Stimulated activated CD4-positive, alpha-beta T cell treated with anti-CD3 and anti-CD28 coated beads, TNF-alpha, amount 100 ng/mL, for 1 hour (primary cell): ENCODE data around the gene TOE1.

Experiments
- DNase-seq, 3 donors: peaks; one replicate each; pipeline ENCODE4 v3.0.0-alpha.2; 2020; ENCODE audit warnings: low read depth in 3 of 3, low spot score in 1 of 3

The TOE1 gene

DNA sequence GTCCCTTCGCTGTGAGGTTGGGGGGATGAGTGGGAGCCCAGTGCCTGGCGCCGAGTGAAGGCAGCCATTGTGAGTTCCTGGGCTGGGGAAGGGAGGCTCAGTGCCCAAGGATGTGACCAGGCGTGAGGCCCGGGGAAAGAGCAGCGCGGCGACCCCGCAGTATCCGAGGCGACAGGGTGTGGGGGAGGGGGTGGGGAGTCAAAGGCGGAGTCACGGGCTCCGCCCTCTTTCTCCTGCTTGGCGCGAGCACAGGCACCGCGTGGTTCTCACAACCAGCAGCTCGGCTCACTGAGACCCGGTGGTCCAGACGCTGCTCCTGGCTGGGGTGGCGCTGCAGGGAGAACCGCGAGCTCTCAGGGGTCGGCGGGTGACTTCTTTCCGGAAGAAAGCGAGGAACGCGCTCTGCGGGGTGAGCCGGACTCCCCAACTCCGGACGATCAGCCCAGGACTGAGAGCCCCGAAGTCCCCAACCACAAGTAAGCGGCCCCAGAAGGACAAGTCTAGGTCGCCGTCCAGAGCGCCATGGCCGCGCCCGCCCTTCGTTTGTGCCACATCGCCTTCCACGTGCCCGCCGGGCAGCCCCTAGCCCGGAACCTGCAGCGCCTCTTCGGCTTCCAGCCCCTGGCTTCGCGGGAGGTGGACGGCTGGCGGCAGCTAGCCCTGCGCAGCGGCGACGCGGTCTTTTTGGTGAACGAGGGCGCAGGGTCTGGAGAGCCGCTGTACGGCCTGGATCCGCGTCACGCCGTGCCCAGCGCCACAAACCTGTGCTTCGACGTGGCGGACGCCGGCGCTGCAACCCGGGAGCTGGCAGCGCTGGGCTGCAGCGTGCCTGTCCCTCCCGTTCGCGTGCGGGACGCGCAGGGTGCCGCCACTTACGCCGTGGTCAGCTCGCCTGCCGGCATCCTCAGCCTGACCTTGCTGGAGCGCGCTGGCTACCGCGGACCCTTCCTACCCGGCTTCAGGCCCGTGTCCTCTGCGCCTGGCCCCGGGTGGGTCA is 13.0 kb upstream of the TOE1 start, which contains the start of gene HPDL:
TSS of gene HPDL (plus strand) at position 269 of the 997 bp plus-strand sequence. CDS start at position 523, 254 bp downstream.
- DNase-seq = peak in 1 of 3 donors; percentile 68

DNA sequence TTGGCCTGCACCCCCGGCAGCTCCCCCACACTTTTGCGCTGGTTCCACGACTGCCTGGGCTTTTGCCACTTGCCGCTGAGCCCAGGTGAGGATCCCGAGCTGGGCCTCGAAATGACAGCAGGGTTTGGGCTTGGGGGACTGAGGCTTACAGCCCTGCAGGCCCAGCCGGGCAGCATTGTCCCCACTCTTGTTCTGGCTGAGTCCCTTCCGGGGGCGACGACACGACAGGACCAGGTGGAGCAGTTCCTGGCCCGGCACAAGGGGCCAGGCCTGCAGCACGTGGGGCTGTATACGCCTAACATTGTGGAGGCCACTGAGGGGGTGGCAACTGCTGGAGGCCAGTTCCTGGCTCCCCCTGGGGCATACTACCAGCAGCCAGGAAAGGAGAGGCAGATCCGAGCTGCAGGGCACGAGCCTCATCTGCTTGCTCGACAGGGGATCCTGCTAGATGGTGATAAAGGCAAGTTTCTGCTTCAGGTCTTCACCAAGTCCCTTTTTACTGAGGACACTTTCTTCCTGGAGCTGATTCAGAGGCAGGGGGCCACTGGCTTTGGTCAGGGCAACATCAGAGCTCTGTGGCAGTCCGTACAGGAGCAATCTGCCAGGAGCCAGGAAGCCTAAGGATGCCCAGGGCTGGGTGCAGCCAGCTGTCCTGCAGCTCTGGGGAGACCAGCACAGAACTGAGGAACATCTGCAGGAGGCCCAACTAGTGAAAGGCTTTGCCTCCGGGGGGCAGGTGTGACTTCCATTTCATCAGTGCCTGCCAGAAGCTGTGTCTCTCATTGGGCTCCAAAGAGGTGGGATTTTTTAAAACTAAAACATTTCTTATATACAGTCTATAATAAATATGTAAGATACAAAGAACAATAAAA is 12.1 kb upstream of the TOE1 start:
- no peak for DNase-seq

DNA sequence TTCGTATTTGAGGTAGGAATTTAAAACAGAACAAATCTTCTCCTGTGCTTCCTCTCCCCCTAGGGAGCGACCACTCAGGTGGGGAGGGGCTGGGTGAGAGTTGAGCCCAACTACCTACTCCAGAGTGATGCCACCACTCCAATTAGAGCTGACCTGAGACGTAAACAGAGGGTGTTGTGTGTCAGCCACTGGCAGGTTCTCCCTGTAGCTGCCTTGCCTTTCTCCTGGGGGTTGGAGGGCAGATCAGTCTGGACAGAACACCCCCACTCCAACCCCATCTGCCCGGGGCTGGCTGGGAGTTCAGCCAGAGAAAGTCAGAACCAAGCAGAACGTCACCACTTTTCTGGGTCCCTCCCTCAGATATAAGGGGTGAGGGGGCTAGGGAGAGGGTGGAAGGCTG is 11.3 kb upstream of the TOE1 start:
- no peak for DNase-seq

DNA sequence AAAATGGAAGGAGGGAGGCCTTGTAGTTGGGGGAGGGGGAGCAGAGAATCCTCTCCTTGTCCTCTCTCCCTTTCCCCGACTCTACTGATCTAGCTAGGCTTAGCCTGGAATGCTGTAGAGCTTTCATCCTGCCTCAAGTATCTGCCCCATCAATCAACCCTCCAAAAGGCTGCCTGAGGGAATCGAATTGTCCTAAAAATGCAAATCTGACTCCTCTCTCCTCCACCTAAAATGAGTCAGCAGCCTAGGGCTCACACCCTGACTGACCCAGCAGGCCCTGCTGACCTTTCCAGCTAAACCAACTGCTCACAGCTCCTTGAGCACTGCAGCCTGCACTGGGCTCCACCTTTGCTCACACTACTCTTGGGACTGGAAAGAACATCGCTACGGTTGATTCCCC is 10.5 kb upstream of the TOE1 start:
- DNase-seq = no peak

DNA sequence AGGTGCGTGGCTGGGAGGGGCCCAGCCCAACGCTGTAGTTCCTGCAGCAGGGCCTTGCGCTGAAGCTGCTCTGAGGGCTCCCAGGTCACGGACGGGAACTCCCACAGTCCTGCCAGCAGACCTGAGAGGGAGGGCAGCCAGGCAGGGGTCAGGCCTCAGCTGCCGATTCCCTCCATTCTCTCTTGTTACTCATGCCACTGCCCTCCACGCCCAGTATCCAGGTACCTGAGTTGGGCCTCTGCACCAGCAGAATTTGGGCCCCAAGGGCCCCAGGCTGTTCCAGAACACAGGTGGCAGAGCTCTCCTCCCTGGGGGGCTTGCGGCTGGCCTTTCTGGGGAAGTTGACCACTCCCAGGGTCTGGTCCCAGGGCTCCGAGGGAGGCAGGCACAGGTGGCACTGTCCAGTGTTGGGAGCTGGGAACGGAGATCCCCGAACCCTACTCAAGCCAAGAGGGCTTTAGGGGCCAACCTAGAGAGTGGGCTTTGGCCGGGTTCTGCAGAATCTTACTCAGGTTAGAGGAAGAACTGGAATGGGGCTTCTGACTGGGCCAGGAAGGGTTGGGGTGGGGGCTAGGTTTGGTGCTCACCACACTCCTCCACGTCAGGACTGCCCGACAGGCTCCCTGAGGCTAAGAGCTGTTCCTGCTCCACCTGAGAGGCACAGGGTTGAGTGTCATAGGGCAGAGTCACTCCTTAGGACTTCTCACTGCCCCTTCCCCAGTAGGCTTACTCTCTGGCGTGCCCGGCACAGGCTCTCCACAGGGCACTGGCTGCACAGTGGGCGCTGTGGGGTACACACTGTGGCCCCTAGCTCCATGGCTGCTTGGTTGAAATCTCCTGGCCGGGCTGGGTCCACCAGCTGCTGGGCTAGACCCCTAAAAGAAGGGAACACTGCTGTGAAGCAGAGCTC is 8.3 kb upstream of the TOE1 start:
- no peak for DNase-seq

DNA sequence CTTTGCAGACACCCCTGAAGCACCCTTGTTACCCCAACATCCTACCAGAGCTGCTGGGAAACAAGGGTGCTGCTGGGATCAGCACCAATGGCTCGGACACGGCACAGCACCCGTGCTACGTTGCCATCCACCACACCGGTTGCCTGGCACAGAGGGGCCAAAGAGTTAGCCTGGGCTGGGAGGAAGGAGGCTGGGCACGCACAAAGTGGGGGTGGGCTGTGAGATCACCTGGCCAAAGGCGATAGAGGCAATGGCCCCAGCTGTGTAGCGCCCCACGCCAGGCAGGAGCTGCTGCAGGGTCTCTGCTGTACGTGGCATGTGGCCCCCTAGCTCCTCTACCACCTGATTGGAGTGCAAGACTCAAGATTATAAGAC is 7.6 kb upstream of the TOE1 start:
- no peak for DNase-seq

DNA sequence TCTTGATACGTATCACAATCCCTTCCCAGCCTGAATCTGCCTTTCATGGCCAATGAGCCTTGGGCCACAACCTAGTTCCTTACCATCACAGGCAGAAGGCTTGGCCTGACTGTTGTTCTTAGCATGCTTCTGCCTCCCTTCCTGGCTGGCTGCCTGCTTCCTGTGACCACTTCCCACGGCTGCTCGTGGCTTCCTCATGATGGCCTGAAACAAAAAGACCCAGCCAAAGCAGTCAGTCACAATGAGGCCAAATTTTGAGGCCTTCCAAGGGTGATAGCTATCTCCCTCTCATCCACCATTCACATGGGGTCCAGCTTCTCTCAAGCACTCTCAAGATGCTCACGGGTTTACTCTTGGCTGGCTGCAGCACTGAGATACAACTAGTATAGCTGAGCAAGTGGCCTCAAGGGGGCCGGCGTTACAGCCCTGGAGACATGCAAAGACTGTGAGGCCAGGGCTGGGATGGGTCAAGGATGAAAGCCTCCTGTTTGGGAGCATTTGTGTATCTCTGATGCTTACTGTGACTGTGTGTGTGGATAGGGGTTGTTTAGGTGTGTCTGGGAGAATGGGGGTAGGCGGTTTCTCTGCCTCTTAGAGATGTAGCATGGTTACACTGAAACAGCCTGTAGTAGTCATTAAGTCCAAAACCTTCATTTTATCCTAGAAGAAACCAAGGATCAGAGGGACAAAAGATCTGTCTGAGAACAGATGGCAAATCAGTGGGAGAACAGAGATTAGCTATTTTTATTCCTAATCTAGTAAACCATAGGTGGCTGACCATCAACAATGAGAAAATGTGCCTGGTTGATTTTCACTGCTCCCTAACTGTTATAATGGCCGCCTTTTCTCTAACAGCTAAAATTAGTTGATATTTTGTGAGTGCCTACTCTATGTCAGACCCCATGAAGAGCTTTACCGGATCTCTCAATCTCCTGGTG is 5.4 kb upstream of the TOE1 start:
- DNase-seq = no peak

DNA sequence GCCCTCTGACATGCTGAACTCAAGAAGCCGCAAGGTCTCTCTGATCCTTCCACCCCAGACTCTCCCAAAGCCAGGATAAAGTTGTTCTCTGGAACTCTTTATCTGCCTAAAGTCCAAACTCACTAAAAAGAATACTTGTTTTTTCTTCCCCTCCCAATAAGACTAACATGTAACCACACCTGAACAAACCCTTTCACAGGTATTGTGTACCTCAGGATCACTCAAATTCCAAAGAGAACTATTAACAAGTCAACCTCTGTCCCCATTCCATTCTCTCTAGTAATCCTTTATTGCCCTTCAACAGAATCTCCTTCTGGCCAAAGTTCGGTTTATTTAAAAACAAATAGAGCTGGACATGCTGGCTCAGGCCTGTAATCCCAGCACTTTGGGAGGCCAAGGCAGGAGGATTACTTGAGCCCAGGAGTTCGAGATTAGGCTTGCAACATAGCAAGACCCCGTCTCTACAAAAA is 4.1 kb upstream of the TOE1 start:
- DNase-seq = no peak

DNA sequence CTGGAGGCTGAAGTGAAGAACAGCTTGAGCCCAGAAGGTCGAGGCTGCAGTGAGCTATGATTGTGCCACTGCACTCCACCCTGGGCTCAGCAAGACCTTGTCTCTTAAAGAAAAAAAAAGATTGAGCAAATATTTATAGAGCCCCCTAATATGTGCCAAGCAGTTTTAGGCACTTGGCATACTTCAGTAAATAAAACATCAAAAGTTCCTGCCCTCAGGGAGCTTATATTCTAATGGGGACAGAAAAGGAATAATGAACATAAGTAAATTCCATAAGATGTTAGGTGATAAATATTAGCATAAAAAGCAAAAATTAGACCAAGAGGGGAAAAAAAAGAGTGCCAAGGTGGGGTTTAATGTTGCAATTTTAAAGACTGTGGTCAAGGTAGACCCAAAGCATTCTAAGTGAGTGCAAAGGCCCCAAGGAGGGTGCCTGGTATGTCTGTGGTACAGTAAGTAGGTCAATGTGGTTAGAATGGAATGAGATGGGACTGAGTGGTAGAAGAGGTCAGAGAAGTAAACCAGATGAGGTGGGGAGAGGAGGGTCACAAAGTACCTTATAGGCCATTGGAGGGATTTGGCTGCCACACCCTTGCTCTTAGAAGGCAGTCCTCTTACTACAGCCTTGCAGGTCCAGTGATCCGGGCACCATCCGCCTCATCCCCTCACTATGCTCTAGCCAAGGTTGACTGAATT is 2.2 kb upstream of the TOE1 start:
- DNase-seq = no peak

DNA sequence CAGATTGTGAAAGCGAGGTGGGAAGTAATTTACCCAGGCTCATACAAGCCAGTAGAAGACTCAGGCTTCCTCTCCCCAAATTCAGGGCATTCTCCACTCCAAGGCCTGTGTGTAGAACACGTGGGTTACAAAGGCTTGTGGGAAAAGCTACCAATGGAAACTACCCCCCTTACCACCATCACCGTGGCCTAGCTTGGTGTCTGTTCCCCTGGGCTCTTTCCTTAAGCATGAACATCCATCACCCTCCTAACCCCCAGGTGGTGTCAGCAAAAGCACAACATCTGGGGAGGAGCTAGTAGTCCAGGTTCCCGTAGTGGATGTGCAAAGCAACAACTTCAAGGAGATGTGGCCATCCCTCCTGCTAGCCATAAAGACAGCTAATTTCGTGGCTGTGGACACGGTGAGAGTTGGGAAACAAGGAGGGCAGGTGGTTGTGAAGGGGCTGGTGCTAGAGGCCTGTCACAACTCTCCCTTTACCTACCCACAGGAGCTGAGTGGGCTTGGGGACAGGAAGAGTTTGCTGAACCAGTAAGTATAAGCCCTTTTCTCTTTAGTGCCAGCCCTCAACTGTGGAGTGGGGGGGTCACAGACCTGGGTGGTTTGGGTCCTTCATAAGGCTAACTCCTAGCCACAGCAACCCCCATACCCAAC is 971 bp downstream of the TOE1 start:
- no peak for DNase-seq

DNA sequence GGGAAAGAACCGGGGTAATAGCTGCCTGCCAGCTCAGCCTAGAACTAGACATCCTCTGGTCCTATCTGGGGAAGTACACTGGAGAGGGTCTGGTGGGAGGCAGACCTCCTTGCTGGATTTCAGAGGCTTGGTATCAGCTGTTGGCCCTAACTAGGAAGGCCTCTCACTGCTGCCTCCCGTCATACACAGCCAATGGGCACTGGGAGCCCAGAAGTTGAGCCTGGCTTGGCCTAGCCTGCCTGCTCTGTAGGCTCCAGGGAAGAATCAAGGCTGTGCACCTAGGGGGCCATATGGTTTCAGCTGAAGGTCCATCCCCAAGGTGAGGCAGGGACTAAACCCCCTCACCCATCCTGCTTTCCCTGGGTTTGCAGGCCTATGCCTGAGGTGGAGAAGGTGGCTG is 4.5 kb downstream of the TOE1 start:
- no peak for DNase-seq

DNA sequence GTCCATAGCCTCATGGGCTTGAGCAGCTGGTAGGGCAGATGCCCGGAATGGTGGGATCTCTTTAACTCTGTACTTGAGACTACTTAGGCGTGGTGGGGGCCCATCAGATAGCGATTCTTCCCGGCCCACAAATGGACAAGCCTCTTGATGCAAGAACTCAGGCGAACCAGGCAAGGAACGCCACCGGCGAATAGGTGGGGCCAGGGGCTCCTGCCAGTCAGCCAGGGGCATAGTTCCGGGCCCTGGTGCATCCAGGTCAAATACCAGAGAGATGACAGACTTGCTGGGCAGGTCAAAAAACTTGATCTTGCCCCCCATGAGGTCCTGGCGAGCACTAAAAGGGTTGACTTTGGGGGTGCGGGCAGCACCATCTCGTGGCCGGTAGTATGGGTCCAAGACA is 5.0 kb downstream of the TOE1 start:
- no peak for DNase-seq

DNA sequence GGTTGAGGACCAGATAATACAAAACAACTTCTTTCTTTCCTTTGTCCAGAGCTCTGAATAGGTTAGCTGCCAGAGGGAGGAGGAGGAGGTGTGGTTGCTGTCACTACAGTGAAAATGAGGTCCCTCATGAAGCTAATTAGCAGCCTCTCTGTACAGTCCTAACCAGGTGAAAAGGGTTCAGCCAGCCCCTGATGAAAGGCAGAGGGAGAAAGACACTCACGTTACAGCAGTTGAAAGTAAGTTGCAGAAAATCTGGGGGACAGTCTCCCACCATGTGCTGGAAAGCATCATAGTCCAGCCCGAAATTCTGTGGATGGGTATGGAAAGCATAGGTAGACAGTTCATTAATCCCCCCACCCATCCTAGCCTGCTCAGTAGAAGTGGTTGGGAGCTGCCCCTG is 6.5 kb downstream of the TOE1 start:
- DNase-seq = no peak

DNA sequence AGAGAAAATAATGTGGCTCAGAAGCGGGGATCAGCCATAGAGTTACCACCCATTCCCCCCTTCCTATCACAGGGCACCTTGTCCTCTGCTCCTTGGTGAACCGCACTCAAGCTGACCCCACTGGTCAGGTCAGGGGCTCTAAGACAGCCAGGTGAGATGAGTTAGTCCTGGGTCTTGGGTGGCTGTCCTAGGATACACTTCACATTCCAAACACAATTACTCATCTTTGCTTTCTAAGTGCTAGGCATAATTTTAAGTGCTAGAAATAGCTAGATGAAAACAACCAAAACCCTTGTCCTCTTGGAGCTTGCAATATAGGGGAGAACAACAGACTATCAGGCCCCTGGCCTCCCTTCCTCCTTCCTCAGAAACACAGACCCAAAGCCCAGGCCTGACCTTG is 8.1 kb downstream of the TOE1 start:
- no peak for DNase-seq

DNA sequence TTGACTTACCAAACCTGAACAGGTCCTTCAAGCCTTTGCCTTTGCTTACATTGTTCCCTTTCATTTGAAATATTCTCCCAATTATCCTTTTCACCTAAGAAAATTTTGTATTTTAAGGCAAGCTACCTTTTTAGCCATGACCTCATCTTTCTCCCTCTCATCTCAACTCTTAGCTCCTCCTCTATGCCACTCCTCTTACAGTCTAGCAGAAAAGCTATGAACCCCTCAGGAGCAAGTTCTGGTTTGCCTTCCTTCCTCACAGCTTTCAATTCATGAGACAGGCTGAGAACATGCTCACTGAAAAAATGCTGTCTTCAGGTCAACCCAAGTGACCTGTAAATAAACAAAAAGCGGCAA is 8.6 kb downstream of the TOE1 start:
- no peak for DNase-seq

DNA sequence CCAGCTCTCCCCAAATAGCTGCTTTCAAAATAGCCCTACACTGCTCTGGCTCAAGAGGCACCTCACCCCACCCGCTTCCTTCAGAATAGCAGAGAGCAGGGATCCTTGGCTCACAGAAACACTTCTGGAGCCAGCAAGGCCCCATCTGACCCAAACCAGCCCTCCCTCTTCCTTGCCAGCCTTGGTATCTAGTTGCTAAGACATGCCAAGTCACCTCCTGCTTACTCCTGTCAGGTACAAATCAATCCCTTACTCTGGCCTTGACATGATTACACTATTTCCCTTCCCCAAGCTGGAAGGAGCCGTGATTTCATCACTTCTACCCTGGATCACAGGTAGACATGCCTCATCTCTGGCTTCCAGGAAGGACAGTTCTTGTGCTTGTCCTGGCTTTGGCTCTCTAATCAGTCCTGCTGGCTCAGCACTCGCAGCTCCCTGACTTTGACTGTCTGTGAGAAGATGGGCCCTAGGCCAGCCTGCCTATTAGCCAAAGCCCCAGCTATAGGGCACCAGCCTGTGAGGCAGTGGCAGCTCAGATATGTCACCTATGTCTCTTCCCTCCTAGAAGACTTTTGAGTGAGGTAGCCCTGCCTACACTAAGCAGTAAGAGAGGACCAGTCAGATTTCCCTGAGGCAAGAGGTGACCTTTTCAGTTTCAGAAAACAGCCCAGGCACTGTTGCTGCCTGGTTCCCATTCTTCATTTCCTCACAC is 9.2 kb downstream of the TOE1 start:
- no peak for DNase-seq

DNA sequence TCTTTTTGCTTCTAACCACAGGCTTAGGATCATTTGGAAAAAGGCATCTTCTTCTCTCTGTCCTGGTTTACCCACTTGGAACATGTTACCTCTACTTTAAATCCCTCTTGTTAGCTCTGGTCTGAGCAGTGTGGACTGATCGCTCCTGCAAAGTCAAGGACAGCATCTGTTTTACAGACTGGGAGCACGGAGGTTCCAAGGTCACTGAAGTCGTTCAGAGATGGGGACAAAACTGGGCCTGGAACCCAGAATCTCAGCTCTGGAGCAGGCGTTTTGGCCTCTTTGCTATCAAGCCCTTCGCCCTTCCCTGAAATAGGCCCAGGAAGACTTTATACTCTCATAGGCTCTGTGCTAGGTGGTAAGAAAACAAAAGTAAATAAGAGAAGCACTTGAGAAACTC is 11.5 kb downstream of the TOE1 start:
- DNase-seq = no peak

DNA sequence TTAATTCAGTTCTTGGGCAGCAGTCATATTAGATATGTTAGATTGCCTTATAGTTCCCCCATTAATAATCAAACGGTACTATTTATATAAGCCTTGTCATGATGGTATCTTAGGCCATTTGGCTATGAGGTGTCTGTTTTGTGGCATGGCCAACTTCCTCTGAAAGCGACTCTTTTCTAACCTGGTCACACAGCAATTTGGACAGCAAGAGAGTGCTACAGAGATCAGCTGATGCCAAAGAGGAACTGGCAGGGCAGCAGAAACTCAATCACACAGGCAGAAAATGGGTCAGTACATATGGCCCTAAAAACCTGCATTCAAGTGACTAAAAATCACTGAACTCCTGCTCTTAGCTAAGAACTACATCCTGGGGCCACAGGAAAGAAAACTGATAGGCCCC is 13.7 kb downstream of the TOE1 start:
- DNase-seq = no peak
